Endodermal cell (in vitro differentiated cells): ENCODE data around the gene IFIT1B. TPM values are rescaled to one million over a fixed set of nuclear protein-coding genes. Genes with fewer than 3 reads are reported as not detected.

Experiments
- DNase-seq: peaks from one replicate; pipeline ENCODE4 v3.0.0-alpha.2; 2017
- H3K27ac ChIP-seq: 2 replicates; pipeline ENCODE4 v1.5.1; 2013; ENCODE audit warnings: mild to moderate bottlenecking, low read depth, low read length, moderate library complexity
- H3K27me3 ChIP-seq: 2 replicates; pipeline ENCODE4 v1.6.1; 2013; ENCODE audit warnings: mild to moderate bottlenecking, low read length, moderate library complexity; ENCODE audit not compliant: insufficient read depth, control insufficient read depth, poor library complexity, severe bottlenecking
- H3K36me3 ChIP-seq: 2 replicates; pipeline ENCODE4 v1.7.0; 2013; ENCODE audit warnings: mild to moderate bottlenecking, low read length, moderate library complexity; ENCODE audit not compliant: control insufficient read depth, insufficient read depth
- H3K4me1 ChIP-seq: one replicate; pipeline ENCODE4 v1.7.0; 2013; ENCODE audit warnings: low read length; ENCODE audit not compliant: control insufficient read depth, insufficient read depth
- H3K4me3 ChIP-seq: 2 replicates; pipeline ENCODE4 v1.5.1; 2013; ENCODE audit warnings: mild to moderate bottlenecking, low read length, moderate library complexity
- H3K9ac ChIP-seq: 2 replicates; pipeline ENCODE4 v1.6.1; 2013; ENCODE audit warnings: mild to moderate bottlenecking, low read length, moderate library complexity; ENCODE audit not compliant: poor library complexity, severe bottlenecking; ENCODE audit errors: extremely low read depth
- H3K9me3 ChIP-seq: 2 replicates; pipeline ENCODE4 v1.6.1; 2013; ENCODE audit warnings: mild to moderate bottlenecking, low read length, moderate library complexity; ENCODE audit not compliant: control insufficient read depth
- H3K27ac Mint-ChIP-seq: 2 replicates; pipeline ENCODE4 v1.8.0; 2020; ENCODE audit warnings: mixed read lengths
- H3K27me3 Mint-ChIP-seq: 2 replicates; pipeline ENCODE4 v1.8.0; 2021; ENCODE audit warnings: mild to moderate bottlenecking, mixed read lengths; ENCODE audit not compliant: insufficient read depth
- H3K36me3 Mint-ChIP-seq: 2 replicates; pipeline ENCODE4 v1.8.0; 2020; ENCODE audit warnings: low read depth, mixed read lengths
- H3K4me1 Mint-ChIP-seq: 2 replicates; pipeline ENCODE4 v1.8.0; 2020; ENCODE audit warnings: mixed read lengths
- H3K4me3 Mint-ChIP-seq: 2 replicates; pipeline ENCODE4 v1.8.0; 2020; ENCODE audit warnings: mild to moderate bottlenecking, moderate library complexity, mixed read lengths
- H3K9me3 Mint-ChIP-seq: 2 replicates; pipeline ENCODE4 v1.8.0; 2020; ENCODE audit warnings: mild to moderate bottlenecking, mixed read lengths
- CTCF ChIP-seq: fragments of 200-600 bp; sonication (generic); conservative IDR thresholded peaks from 2 replicates; pipeline ENCODE4 v1.5.0; 2021; ENCODE audit warnings: antibody characterized with exemption, mild to moderate bottlenecking
- WGBS, 2 experiments: methylation state at CpG; one replicate each; pipeline versions ENCODE4 v1.1.5 to v1.1.7; 2013; ENCODE audit warnings: missing lambda C conversion rate in 2 of 2, mixed read lengths in 1 of 2; ENCODE audit not compliant: insufficient coverage in 1 of 2, insufficient read length in 1 of 2; 5-methylcytosine and 5-hydroxymethylcytosine counted together
- total RNA-seq, 2 donors: library from RNA; stranded (reverse); fragmentation: NEBNext Ultra II Directional in 1 of 2; extraction: Animal tissue kit (Norgen Biotek cat#: 25700) in 1 of 2; gene quantifications; 2 replicates in 1 of 2; 3 replicates in 1 of 2; pipeline ENCODE4 v1.2.1, GENCODE V29; 2021

Gene IFIT1B
- total RNA-seq, 2 donors from 2014 or later, result not detected

DNA sequence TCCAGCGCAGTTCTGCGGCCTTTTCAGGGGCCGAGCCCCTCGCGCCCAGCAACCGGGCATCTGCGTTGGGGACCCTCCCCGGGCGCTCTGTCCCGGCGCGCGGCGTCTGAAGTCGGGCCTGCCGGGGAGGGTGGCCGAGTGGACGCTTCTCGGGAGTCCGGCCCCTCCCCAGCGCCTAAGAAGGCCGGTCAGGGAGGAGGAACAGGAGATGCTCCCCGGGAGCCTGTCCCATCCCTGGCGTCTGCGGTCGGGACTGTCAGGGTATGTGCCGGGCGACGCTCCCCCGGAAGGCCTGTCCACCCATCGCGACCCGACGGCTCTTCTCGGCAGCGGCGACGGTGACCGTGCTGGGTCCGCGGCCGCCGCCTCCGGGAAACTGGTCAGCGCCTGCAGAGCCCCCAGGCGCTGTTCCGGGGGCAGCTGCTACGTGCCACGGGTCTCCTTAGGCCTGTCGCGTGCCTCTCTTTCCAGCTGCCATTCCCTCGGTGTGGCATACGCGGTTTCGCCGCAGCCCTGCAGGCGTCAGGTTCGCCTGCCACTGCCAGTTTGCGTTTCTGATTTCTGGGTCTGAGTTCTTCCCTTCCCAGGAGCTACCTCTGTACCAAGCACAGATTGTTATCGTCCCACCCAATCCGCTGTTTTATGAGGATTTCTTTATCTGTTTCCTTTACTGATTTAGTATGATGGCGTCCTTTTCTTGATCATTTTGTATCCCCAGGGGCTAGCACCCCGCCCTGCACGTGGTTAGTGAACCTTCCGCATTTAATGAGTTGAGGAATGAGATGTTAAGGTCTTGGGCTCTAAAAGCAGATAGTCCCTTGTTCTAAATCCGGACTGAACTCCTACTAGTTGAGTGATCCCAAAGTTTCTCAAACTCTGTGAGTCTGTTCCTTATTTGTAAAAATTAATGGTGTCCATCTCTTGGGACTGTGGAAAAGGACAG is 37.3 kb downstream of the IFIT1B start:
- peaks cover 11% of the 10 kb centered on the region for H3K9me3 Mint-ChIP-seq
- 14 to 15% methylated on average over 31 to 66 of the region's 66 CpGs for WGBS, 2 experiments
- TF ChIP-seq CTCF, result peak; percentile 42
- H3K4me3 ChIP-seq, result peak overlapping the region; percentile 81
- H3K27ac ChIP-seq, result peak overlapping the region; percentile 64
- H3K27ac Mint-ChIP-seq, result peak overlapping the region; percentile 9
- peaks cover 3% of the 10 kb centered on the region for H3K36me3 Mint-ChIP-seq
- H3K4me1 ChIP-seq, result no peaks in the 10 kb centered on the region
- H3K9ac ChIP-seq, result peak overlapping the region; percentile 69
- peaks cover 11% of the 10 kb centered on the region for H3K4me1 Mint-ChIP-seq
- H3K36me3 ChIP-seq, result no peaks in the 10 kb centered on the region
- peaks cover 14% of the 10 kb centered on the region for H3K27me3 ChIP-seq
- DNase-seq, result peak; percentile 80
- peaks cover 1% of the 10 kb centered on the region for H3K9me3 ChIP-seq
- H3K27me3 Mint-ChIP-seq, result peaks cover 15% of the 10 kb centered on the region
- peak overlapping the region; percentile 76 for H3K4me3 Mint-ChIP-seq

DNA sequence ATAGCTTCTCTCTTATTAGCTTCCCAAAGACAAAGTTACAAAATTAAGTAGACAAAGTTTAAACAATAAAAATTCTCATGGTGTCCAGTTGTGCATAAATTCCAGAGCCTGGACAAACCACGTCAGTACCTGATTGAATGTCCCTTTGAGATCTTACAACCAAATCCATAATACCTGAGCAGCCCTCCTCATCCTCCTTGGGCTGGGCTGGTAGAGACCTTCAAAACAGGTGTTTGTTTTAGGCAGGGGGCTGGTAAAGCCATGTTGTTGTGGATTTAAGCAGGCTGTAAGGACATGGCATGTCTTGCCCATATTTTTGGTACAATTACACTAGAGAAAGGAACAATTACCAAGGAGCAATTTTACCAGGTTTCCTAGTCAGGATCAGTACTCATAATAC is 38.6 kb downstream of the IFIT1B start:
- DNase-seq, result no peak
- Histone ChIP-seq H3K9me3 (no peaks in the 10 kb centered on the region), H3K4me3 (no peak overlapping the region), H3K4me1 (no peaks in the 10 kb centered on the region), H3K27ac (no peak overlapping the region), H3K36me3 (no peaks in the 10 kb centered on the region), H3K27me3 (peaks cover 14% of the 10 kb centered on the region), H3K9ac (no peak overlapping the region)
- peaks cover 15% of the 10 kb centered on the region for H3K27me3 Mint-ChIP-seq
- H3K36me3 Mint-ChIP-seq, result peaks cover 3% of the 10 kb centered on the region
- peaks cover 8% of the 10 kb centered on the region for H3K4me1 Mint-ChIP-seq
- 83 to 90% methylated on average over 1 of the region's 1 CpG for WGBS, 2 experiments
- H3K27ac Mint-ChIP-seq, result no peak overlapping the region
- peaks cover 11% of the 10 kb centered on the region for H3K9me3 Mint-ChIP-seq
- no peak overlapping the region for H3K4me3 Mint-ChIP-seq
- no peak for TF ChIP-seq CTCF

DNA sequence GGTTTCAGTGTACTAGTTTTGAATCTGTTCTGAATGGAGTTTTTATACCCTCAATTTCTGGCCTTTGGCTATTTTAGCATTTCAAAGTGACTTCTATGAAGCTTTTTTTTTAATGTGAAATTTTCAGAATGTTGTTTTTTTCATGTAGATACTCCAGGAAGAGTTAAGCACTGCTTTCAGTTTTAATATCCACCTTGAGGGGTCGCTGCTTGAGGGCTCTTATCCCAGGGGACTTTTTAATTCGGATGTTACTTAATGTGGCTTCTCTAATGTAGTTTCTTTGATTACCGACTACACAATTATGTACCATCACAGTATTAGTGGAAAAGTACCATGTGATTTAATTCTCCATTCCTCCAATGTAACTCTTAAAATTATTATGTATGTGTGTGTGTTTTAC is 41.7 kb downstream of the IFIT1B start:
- H3K27me3 Mint-ChIP-seq, result peaks cover 15% of the 10 kb centered on the region
- no peak overlapping the region for H3K4me3 Mint-ChIP-seq
- 20% methylated on average over 1 of the region's 3 CpGs; no CpG with 5 or more reads in 1 of the 2 experiments for WGBS, 2 experiments
- H3K27ac ChIP-seq, result no peak overlapping the region
- no peaks in the 10 kb centered on the region for H3K36me3 ChIP-seq
- no peak for DNase-seq
- TF ChIP-seq CTCF, result peak; percentile 80
- no peaks in the 10 kb centered on the region for H3K4me1 ChIP-seq
- H3K9me3 Mint-ChIP-seq, result no peaks in the 10 kb centered on the region
- peaks cover 14% of the 10 kb centered on the region for H3K27me3 ChIP-seq
- H3K27ac Mint-ChIP-seq, result no peak overlapping the region
- no peak overlapping the region for H3K9ac ChIP-seq
- H3K9me3 ChIP-seq, result no peaks in the 10 kb centered on the region
- peaks cover 6% of the 10 kb centered on the region for H3K4me1 Mint-ChIP-seq
- no peaks in the 10 kb centered on the region for H3K36me3 Mint-ChIP-seq
- H3K4me3 ChIP-seq, result no peak overlapping the region
